HepG2 (cell line): Measurements from ENCODE around the gene MLANA. TPM values are rescaled to one million over a fixed set of nuclear protein-coding genes. Genes with fewer than 3 reads are reported as not detected.

Experiments
- ARHGAP35 ChIP-seq: sonication (generic); formaldehyde crosslinking; IDR thresholded peaks from 2 replicates; pipeline ENCODE4 v1.9.0; 2022; ENCODE audit warnings: mild to moderate bottlenecking, inconsistent platforms, moderate library complexity, missing genetic modification reagents, borderline replicate concordance
- EP300 ChIP-seq, 3 experiments: sonication (generic) in 1 of 3; formaldehyde crosslinking in 1 of 3; IDR thresholded peaks; 2 replicates each; pipeline versions ENCODE4 v1.5.1 to v1.6.1; 2011 to 2020; ENCODE audit warnings: low read depth in 2 of 3, low read length in 2 of 3, borderline replicate concordance in 1 of 3, improper control_type of control experiment in 1 of 3, mild to moderate bottlenecking in 1 of 3, missing genetic modification reagents in 1 of 3, moderate library complexity in 1 of 3
- LCORL ChIP-seq, 2 experiments: fragments of 450-650 bp in 1 of 2; sonication (generic) in 1 of 2; formaldehyde crosslinking in 1 of 2; IDR thresholded peaks; 2 replicates each; pipeline versions ENCODE4 v1.5.0 to v1.6.1; 2017 to 2020; ENCODE audit warnings: antibody characterized with exemption in 1 of 2, missing genetic modification reagents in 1 of 2
- MEIS1 ChIP-seq: sonication (generic); formaldehyde crosslinking; IDR thresholded peaks from 2 replicates; pipeline ENCODE4 v1.9.0; 2021; ENCODE audit warnings: mild to moderate bottlenecking, missing genetic modification reagents, moderate library complexity, borderline replicate concordance
- NCOA5 ChIP-seq: sonication (generic); formaldehyde crosslinking; IDR thresholded peaks from 2 replicates; pipeline ENCODE4 v1.4.0; 2020; ENCODE audit warnings: missing genetic modification reagents
- ONECUT2 ChIP-seq: sonication (generic); formaldehyde crosslinking; IDR thresholded peaks from 2 replicates; pipeline ENCODE4 v1.4.0; 2020; ENCODE audit warnings: missing genetic modification reagents
- RFX3 ChIP-seq: IDR thresholded peaks from 2 replicates; pipeline ENCODE4 v1.6.1; 2016; ENCODE audit warnings: missing biosample characterization, missing genetic modification reagents
- SSRP1 ChIP-seq: IDR thresholded peaks from 2 replicates; pipeline ENCODE4 v1.6.1; 2016; ENCODE audit warnings: control low read depth
- STAG1 ChIP-seq: sonication (generic); formaldehyde crosslinking; IDR thresholded peaks from 2 replicates; pipeline ENCODE4 v1.4.0; 2020; ENCODE audit warnings: missing genetic modification reagents
- ZC3H13 ChIP-seq: sonication (generic); formaldehyde crosslinking; IDR thresholded peaks from 2 replicates; pipeline ENCODE4 v1.8.1; 2023; ENCODE audit warnings: mild to moderate bottlenecking, missing genetic modification reagents, moderate library complexity
- ZFP82 ChIP-seq: sonication (generic); formaldehyde crosslinking; IDR thresholded peaks from 2 replicates; pipeline ENCODE4 v1.5.1; 2020; ENCODE audit warnings: mild to moderate bottlenecking, missing genetic modification reagents, borderline replicate concordance
- ZNF629 ChIP-seq: sonication (generic); formaldehyde crosslinking; conservative IDR thresholded peaks from 2 replicates; pipeline ENCODE4 v1.5.0; 2020; ENCODE audit warnings: missing genetic modification reagents
- polyA plus RNA-seq, 8 experiments: library from polyadenylated mRNA; depleted of rRNA in 3 of 8; stranded (reverse) in 7 of 8; unstranded in 1 of 8; fragments of >200 nt; fragmentation: Illumina TruSeq in 4 of 8; extraction: Trizol in 4 of 8; gene quantifications; 2 replicates each; pipeline versions ENCODE4 v1.2.1 to v1.2.3, GENCODE V29; 2011 to 2016; ENCODE audit warnings: low read depth in 4 of 8, missing spikeins in 1 of 8, mixed read lengths in 1 of 8; ENCODE audit not compliant: insufficient read depth in 1 of 8
- total RNA-seq, 5 experiments: library from RNA; depleted of rRNA; stranded (reverse); fragments of >200 nt; fragmentation: Illumina TruSeq; extraction: Trizol; gene quantifications; 2 replicates each; pipeline ENCODE4 v1.2.3, GENCODE V29; 2016; ENCODE audit warnings: low read depth in 1 of 5
- TF ChIP-seq, protein P1 (sequence below): sonication (generic); formaldehyde crosslinking; IDR thresholded peaks from 2 replicates; pipeline ENCODE4 v1.4.0; 2020; ENCODE audit warnings: mild to moderate bottlenecking, missing genetic modification reagents
- TF ChIP-seq, protein P2 (sequence below): IDR thresholded peaks from 2 replicates; pipeline ENCODE4 v1.6.1; 2016; ENCODE audit warnings: control low read depth
- TF ChIP-seq, protein P3 (sequence below): sonication (generic); formaldehyde crosslinking; IDR thresholded peaks from 2 replicates; pipeline ENCODE4 v1.8.1; 2023; ENCODE audit warnings: mild to moderate bottlenecking, missing genetic modification reagents
- TF ChIP-seq, protein P4 (sequence below): sonication (generic); formaldehyde crosslinking; IDR thresholded peaks from 2 replicates; pipeline ENCODE4 v1.5.1; 2020; ENCODE audit warnings: missing genetic modification reagents, mild to moderate bottlenecking, borderline replicate concordance

Gene MLANA
- total and polyA plus RNA-seq, 2 of the 13 experiments (the other 11 are each of a cell fraction or from before 2014, with no cell fraction given) = 0.11 to 0.18 TPM

DNA sequence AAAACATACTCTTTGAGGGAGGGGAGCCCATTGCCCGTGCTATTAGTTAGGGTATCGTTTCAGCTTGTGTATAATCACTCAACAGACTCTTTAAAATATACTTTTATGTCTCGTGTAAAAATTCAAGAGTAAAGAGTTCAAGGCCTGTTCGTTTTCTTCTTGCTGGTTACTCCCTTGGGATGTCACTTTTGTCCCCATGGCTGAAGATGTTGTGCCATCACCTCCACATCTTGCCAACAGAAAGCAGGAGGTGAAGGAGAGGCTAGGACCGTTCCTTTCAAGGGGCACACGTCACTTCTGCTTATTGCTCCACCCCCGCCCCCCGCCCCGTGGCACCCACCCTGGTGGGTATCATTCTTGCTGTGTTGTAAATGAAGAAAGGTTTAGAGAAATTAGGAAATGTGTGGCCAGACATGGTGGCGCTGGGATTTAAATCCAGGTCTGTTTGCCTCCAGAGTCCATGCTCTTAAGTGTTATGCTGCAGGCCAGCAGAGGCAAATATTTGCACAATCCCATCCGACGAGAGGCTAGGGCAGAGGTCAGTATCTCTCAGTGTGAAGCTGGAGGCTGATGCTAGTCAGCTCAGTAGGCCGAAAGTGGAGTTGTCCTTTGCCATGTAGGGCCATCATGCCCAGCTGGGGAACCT lies 3.0 kb downstream of the MLANA start (continued):
- TF ChIP-seq, protein P1, sequence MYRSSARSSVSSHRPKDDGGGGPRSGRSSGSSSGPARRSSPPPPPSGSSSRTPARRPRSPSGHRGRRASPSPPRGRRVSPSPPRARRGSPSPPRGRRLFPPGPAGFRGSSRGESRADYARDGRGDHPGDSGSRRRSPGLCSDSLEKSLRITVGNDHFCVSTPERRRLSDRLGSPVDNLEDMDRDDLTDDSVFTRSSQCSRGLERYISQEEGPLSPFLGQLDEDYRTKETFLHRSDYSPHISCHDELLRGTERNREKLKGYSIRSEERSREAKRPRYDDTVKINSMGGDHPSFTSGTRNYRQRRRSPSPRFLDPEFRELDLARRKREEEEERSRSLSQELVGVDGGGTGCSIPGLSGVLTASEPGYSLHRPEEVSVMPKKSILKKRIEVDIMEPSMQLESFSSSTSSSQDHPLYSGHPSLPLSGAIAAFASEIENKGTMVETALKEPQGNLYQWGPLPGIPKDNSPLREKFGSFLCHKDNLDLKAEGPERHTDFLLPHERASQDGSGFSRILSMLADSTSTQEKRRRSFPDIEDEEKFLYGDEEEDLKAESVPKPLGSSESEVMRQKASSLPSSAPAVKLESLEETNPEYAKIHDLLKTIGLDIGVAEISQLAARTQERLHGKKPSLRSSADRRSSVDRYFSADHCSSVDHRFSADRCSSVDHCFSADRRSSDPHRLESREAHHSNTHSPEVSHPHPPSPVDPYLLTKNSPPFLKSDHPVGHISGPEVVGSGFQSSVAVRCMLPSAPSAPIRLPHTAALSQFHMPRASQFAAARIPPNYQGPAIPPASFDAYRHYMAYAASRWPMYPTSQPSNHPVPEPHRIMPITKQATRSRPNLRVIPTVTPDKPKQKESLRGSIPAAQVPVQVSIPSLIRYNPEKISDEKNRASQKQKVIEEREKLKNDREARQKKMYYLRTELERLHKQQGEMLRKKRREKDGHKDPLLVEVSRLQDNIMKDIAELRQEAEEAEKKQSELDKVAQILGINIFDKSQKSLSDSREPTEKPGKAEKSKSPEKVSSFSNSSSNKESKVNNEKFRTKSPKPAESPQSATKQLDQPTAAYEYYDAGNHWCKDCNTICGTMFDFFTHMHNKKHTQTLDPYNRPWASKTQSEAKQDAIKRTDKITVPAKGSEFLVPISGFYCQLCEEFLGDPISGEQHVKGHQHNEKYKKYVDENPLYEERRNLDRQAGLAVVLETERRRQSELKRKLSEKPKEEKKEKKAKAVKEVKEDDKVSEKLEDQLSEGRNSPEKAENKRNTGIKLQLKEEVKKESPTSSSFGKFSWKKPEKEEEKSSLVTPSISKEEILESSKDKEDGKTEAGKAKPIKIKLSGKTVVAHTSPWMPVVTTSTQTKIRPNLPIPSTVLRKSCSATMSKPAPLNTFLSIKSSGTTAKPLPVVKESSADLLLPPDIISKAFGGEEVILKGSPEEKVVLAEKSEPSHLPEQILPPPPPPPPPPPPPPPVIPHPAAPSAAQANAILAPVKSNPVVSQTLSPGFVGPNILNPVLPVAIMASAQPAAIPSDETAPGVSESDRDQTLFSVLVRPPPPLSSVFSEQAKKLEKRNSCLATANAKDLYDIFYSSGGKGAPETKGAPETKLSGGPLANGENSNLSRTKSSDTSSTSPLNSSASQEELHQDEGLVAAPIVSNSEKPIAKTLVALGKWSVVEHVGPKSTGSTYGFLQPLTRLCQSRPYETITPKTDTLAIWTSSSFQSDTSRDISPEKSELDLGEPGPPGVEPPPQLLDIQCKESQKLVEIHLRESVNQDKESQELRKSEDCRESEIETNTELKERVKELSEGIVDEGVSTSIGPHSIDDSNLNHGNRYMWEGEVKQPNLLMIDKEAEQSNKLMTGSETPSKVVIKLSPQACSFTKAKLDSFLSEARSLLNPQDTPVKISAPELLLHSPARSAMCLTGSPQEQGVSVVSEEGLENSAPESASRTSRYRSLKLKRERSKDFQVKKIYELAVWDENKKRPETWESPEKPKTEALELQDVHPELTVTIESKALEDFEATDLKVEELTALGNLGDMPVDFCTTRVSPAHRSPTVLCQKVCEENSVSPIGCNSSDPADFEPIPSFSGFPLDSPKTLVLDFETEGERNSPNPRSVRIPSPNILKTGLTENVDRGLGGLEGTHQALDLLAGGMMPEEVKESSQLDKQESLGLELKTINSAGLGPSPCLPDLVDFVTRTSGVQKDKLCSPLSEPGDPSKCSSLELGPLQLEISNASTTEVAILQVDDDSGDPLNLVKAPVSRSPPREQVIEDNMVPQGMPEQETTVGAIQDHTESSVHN (CRISPR knock-in tag) = no peak
- TF ChIP-seq ONECUT2 = no peak
- no peak for TF ChIP-seq MEIS1 (CRISPR knock-in tag)
- no peak for TF ChIP-seq RFX3 (CRISPR knock-in tag)
- TF ChIP-seq, protein P2, sequence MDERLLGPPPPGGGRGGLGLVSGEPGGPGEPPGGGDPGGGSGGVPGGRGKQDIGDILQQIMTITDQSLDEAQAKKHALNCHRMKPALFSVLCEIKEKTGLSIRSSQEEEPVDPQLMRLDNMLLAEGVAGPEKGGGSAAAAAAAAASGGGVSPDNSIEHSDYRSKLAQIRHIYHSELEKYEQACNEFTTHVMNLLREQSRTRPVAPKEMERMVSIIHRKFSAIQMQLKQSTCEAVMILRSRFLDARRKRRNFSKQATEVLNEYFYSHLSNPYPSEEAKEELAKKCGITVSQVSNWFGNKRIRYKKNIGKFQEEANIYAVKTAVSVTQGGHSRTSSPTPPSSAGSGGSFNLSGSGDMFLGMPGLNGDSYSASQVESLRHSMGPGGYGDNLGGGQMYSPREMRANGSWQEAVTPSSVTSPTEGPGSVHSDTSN (CRISPR knock-in tag) = no peak
- TF ChIP-seq NCOA5 (CRISPR knock-in tag) = no peak
- TF ChIP-seq, protein P3, sequence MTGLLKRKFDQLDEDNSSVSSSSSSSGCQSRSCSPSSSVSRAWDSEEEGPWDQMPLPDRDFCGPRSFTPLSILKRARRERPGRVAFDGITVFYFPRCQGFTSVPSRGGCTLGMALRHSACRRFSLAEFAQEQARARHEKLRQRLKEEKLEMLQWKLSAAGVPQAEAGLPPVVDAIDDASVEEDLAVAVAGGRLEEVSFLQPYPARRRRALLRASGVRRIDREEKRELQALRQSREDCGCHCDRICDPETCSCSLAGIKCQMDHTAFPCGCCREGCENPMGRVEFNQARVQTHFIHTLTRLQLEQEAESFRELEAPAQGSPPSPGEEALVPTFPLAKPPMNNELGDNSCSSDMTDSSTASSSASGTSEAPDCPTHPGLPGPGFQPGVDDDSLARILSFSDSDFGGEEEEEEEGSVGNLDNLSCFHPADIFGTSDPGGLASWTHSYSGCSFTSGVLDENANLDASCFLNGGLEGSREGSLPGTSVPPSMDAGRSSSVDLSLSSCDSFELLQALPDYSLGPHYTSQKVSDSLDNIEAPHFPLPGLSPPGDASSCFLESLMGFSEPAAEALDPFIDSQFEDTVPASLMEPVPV (CRISPR knock-in tag) = no peak
- peak; percentile 16; the same call in 1 of the 2 replicates for TF ChIP-seq STAG1 (CRISPR knock-in tag)
- no peak for TF ChIP-seq LCORL (IDR thresholded peaks at IDR 0.05)
- peak; percentile 74 for TF ChIP-seq LCORL (CRISPR knock-in tag; IDR thresholded peaks at IDR 0.05)
- TF ChIP-seq ARHGAP35 (CRISPR knock-in tag) = no peak
- 0 out of 2 replicates have a peak, but pooled peaks have one; percentile 35 for TF ChIP-seq ZC3H13 (CRISPR knock-in tag)
- no peak for TF ChIP-seq ZNF629 (CRISPR knock-in tag)
- peak; percentile 86 to 95; a peak in 3 of 4 replicates for TF ChIP-seq EP300 (IDR thresholded peaks at IDR 0.05; ENCODE audit: low read depth in 2 of 2, low read length in 2 of 2)
- peak; percentile 83; the same call in 1 of the 2 replicates for TF ChIP-seq EP300 (CRISPR knock-in tag; IDR thresholded peaks at IDR 0.05; ENCODE audit: borderline replicate concordance)
- TF ChIP-seq ZFP82 (CRISPR knock-in tag) = no peak
- TF ChIP-seq, protein P4, sequence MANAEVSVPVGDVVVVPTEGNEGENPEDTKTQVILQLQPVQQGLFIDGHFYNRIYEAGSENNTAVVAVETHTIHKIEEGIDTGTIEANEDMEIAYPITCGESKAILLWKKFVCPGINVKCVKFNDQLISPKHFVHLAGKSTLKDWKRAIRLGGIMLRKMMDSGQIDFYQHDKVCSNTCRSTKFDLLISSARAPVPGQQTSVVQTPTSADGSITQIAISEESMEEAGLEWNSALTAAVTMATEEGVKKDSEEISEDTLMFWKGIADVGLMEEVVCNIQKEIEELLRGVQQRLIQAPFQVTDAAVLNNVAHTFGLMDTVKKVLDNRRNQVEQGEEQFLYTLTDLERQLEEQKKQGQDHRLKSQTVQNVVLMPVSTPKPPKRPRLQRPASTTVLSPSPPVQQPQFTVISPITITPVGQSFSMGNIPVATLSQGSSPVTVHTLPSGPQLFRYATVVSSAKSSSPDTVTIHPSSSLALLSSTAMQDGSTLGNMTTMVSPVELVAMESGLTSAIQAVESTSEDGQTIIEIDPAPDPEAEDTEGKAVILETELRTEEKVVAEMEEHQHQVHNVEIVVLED (CRISPR knock-in tag) = no peak
- no peak for TF ChIP-seq SSRP1 (CRISPR knock-in tag)
